Peyer's patch (tissue), 4 donors: ENCODE measurements around the gene SLF2.

Experiments used
- POLR2A ChIP-seq, 2 donors: fragments of 450-650 bp; IDR thresholded peaks; one replicate each; pipeline ENCODE4 v1.5.1; 2017; ENCODE audit warnings: antibody characterized with exemption in 2 of 2, mild to moderate bottlenecking in 2 of 2, moderate library complexity in 2 of 2
- TF ChIP-seq, protein P1 (sequence below), 6 experiments: fragments of 450-650 bp in 4 of 6; fragments of 200-600 bp in 2 of 6; sonication (generic) in 1 of 6; IDR thresholded peaks; one replicate each; pipeline ENCODE4 v1.5.1; 2017 to 2019; ENCODE audit warnings: antibody characterized with exemption in 6 of 6, mild to moderate bottlenecking in 3 of 6, moderate library complexity in 1 of 6

- TF ChIP-seq, protein P1, sequence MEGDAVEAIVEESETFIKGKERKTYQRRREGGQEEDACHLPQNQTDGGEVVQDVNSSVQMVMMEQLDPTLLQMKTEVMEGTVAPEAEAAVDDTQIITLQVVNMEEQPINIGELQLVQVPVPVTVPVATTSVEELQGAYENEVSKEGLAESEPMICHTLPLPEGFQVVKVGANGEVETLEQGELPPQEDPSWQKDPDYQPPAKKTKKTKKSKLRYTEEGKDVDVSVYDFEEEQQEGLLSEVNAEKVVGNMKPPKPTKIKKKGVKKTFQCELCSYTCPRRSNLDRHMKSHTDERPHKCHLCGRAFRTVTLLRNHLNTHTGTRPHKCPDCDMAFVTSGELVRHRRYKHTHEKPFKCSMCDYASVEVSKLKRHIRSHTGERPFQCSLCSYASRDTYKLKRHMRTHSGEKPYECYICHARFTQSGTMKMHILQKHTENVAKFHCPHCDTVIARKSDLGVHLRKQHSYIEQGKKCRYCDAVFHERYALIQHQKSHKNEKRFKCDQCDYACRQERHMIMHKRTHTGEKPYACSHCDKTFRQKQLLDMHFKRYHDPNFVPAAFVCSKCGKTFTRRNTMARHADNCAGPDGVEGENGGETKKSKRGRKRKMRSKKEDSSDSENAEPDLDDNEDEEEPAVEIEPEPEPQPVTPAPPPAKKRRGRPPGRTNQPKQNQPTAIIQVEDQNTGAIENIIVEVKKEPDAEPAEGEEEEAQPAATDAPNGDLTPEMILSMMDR (IDR thresholded peaks at IDR 0.05) = peak in 4 of 6 experiments; percentile 46 to 74 (median 68)
- TF ChIP-seq POLR2A (IDR thresholded peaks at IDR 0.05) = no peak
These were observed 34.4 kb upstream of the SLF2 start for GRCh38 chr10:100878291-100878910.
